K562 (cell line): Measurements from ENCODE around the gene DDAH2. TPM values are rescaled to one million over a fixed set of nuclear protein-coding genes. Genes with fewer than 3 reads are reported as not detected.

ENCODE experiments used
- BCLAF1 ChIP-seq, 2 experiments: fragments of 450-650 bp in 1 of 2; IDR thresholded peaks; 2 replicates each; pipeline ENCODE4 v1.6.1; 2011 to 2017; ENCODE audit warnings: low read depth in 2 of 2, antibody characterized with exemption in 1 of 2, borderline replicate concordance in 1 of 2, low read length in 1 of 2, mild to moderate bottlenecking in 1 of 2, mixed read lengths in 1 of 2; ENCODE audit not compliant: control insufficient read depth in 1 of 2
- CHAMP1 ChIP-seq: fragments of 450-650 bp; IDR thresholded peaks from 2 replicates; pipeline ENCODE4 v1.6.1; 2016; ENCODE audit warnings: mild to moderate bottlenecking
- CREM ChIP-seq: IDR thresholded peaks from 2 replicates; pipeline ENCODE4 v1.6.1; 2014; ENCODE audit warnings: antibody characterized with exemption, low read depth
- FOXJ3 ChIP-seq: sonication (generic); formaldehyde crosslinking; IDR thresholded peaks from 2 replicates; pipeline ENCODE4 v1.4.0; 2020; ENCODE audit warnings: mild to moderate bottlenecking, missing genetic modification reagents
- FOXP4 ChIP-seq: sonication (generic); formaldehyde crosslinking; IDR thresholded peaks from 2 replicates; pipeline ENCODE4 v1.8.0; 2022; ENCODE audit warnings: mild to moderate bottlenecking, missing genetic modification reagents, borderline replicate concordance
- NEUROD1 ChIP-seq: fragments of 150-350 bp; IDR thresholded peaks from 2 replicates; pipeline ENCODE4 v1.6.1; 2014; ENCODE audit warnings: borderline replicate concordance, low read length, low read depth; ENCODE audit not compliant: partially characterized antibody
- NFIC ChIP-seq: fragments of 450-650 bp; IDR thresholded peaks from 2 replicates; pipeline ENCODE4 v1.6.1; 2017; ENCODE audit warnings: mild to moderate bottlenecking, inconsistent platforms
- NRF1 ChIP-seq, 2 experiments: fragments of 450-650 bp; IDR thresholded peaks in 1 of 2; conservative IDR thresholded peaks in 1 of 2; 2 replicates each; pipeline ENCODE4 v1.6.1; 2014; ENCODE audit warnings: mild to moderate bottlenecking in 2 of 2
- POLR2AphosphoS5 ChIP-seq: IDR thresholded peaks from 2 replicates; pipeline ENCODE4 v1.6.1; 2011; ENCODE audit warnings: mild to moderate bottlenecking, low read depth, low read length, moderate library complexity; ENCODE audit not compliant: control insufficient read depth, insufficient read depth
- RUNX1 ChIP-seq: sonication (generic); IDR thresholded peaks from 2 replicates; pipeline ENCODE4 v1.6.1; 2016; ENCODE audit warnings: antibody characterized with exemption, low read depth
- SMAD4 ChIP-seq: fragments of 250-450 bp; sonication (Bioruptor Pico); conservative IDR thresholded peaks from 2 replicates; pipeline ENCODE4 v1.8.0; 2021; ENCODE audit warnings: inconsistent platforms, mild to moderate bottlenecking, moderate library complexity
- SNIP1 ChIP-seq: fragments of 450-650 bp; IDR thresholded peaks from 2 replicates; pipeline ENCODE4 v1.7.1; 2017; ENCODE audit warnings: low read depth, mild to moderate bottlenecking
- WHSC1 ChIP-seq: IDR thresholded peaks from one replicate; pipeline ENCODE4 v1.6.1; 2012; ENCODE audit warnings: low read length, control low read depth, inconsistent platforms
- ZBTB11 ChIP-seq, 3 experiments: fragments of 200-800 bp in 1 of 3; fragments of 250-450 bp in 1 of 3; fragments of 450-650 bp in 1 of 3; sonication (Bioruptor Pico) in 1 of 3; sonication (Bioruptor generic) in 1 of 3; formaldehyde crosslinking in 1 of 3; IDR thresholded peaks; 2 replicates each; pipeline versions ENCODE4 v1.6.1 to v1.8.0; 2016 to 2022; ENCODE audit warnings: mild to moderate bottlenecking in 2 of 3, missing genetic modification characterization in 2 of 3, missing compliant biosample characterization in 1 of 3, moderate library complexity in 1 of 3
- polyA plus RNA-seq, 8 experiments: library from polyadenylated mRNA; depleted of rRNA in 4 of 8; stranded (reverse) in 5 of 8; unstranded in 3 of 8; fragments of >200 nt; fragmentation: Nextera tagmentation in 2 of 8; fragmentation: Illumina TruSeq in 1 of 8; extraction: Ambion mirVana in 2 of 8; extraction: Trizol in 1 of 8; gene quantifications; 2 replicates each; pipeline versions ENCODE4 v1.2.1 to v1.2.3, GENCODE V29; 2011 to 2014; ENCODE audit warnings: inconsistent platforms in 1 of 8, missing spikeins in 1 of 8
- total RNA-seq, 7 experiments: library from RNA; depleted of rRNA in 6 of 7; stranded (reverse); fragments of >200 nt in 6 of 7; fragmentation: Illumina TruSeq in 2 of 7; extraction: Trizol in 2 of 7; gene quantifications; 2 replicates each; pipeline versions ENCODE4 v1.2.1 to v1.2.3, GENCODE V29; 2011 to 2021; ENCODE audit warnings: low replicate concordance in 1 of 7

Gene DDAH2
- total and polyA plus RNA-seq, 9 of the 15 experiments (the other 6 are each of a cell fraction or from before 2014, with no cell fraction given): 1.8 to 45.4 (median 21.4) TPM

GRCh38 chr6:31686483-31686882, 42.6 kb downstream of the DDAH2 start (continued):
- TF ChIP-seq ZBTB11 (CRISPR knock-in tag; IDR thresholded peaks at IDR 0.05) (no peak), FOXP4 (CRISPR knock-in tag) (no peak), NRF1 (conservative IDR thresholded peaks at IDR 0.05 in 1 of 2, IDR thresholded peaks at IDR 0.05 in 1 of 2) (no peak; a peak in 1 of 4 replicates), FOXJ3 (no peak), CHAMP1 (no peak), NFIC (peak; percentile 38; the same call in 1 of the 2 replicates), RUNX1 (no peak), SMAD4 (peak; percentile 36; the same call in 1 of the 2 replicates), SNIP1 (no peak), CREM (0 out of 2 replicates have a peak, but pooled peaks have one; percentile 44), WHSC1 (no peak), POLR2AphosphoS5 (peak; percentile 76; the same call in 1 of the 2 replicates), BCLAF1 (IDR thresholded peaks at IDR 0.05; ENCODE audit: borderline replicate concordance in 1 of 2, control insufficient read depth in 1 of 2, low read depth in 2 of 2, low read length in 1 of 2) (no peak), NEUROD1 (peak; percentile 56)
